HUES48 (cell line): Measurements from ENCODE around the gene GABRR3.

Source experiments
- H3K27ac ChIP-seq: one replicate; pipeline ENCODE4 v1.7.0; 2013; ENCODE audit warnings: low read depth, low read length, inconsistent platforms
- H3K27me3 ChIP-seq: 2 replicates; pipeline ENCODE4 v1.6.1; 2013; ENCODE audit warnings: mild to moderate bottlenecking, low read length; ENCODE audit not compliant: control insufficient read depth, insufficient read depth
- H3K36me3 ChIP-seq: 2 replicates; pipeline ENCODE4 v1.6.1; 2013; ENCODE audit warnings: low read length; ENCODE audit not compliant: control insufficient read depth, insufficient read depth
- H3K4me1 ChIP-seq: 2 replicates; pipeline ENCODE4 v1.6.1; 2013; ENCODE audit warnings: mild to moderate bottlenecking, low read length; ENCODE audit not compliant: control insufficient read depth, insufficient read depth
- H3K4me3 ChIP-seq: 2 replicates; pipeline ENCODE4 v1.5.1; 2013; ENCODE audit warnings: mild to moderate bottlenecking, low read depth, low read length
- H3K9ac ChIP-seq: 2 replicates; pipeline ENCODE4 v1.6.1; 2013; ENCODE audit warnings: mild to moderate bottlenecking, low read depth, low read length, moderate library complexity
- H3K9me3 ChIP-seq: 2 replicates; pipeline ENCODE4 v1.6.1; 2013; ENCODE audit warnings: low read length; ENCODE audit not compliant: control insufficient read depth, insufficient read depth

Gene GABRR3

GRCh38 chr3:97970156-97970555 is 65.0 kb downstream of the GABRR3 start:
- no peaks in the 10 kb centered on the region for H3K9me3 ChIP-seq
- H3K27ac ChIP-seq: no peak overlapping the region
- no peaks in the 10 kb centered on the region for H3K4me1 ChIP-seq
- peaks cover 4% of the 10 kb centered on the region; the same call in 1 of the 2 replicates for H3K36me3 ChIP-seq
- H3K27me3 ChIP-seq: peaks cover 13% of the 10 kb centered on the region
- H3K9ac ChIP-seq: no peak overlapping the region
- no peak overlapping the region for H3K4me3 ChIP-seq

GRCh38 chr3:97969541-97969940 is 65.6 kb downstream of the GABRR3 start:
- H3K4me3 ChIP-seq: no peak overlapping the region
- H3K9me3 ChIP-seq: no peaks in the 10 kb centered on the region
- no peak overlapping the region for H3K9ac ChIP-seq
- H3K27me3 ChIP-seq: peaks cover 13% of the 10 kb centered on the region
- no peak overlapping the region for H3K27ac ChIP-seq
- no peaks in the 10 kb centered on the region for H3K4me1 ChIP-seq
- H3K36me3 ChIP-seq: peaks cover 4% of the 10 kb centered on the region; the same call in 1 of the 2 replicates

GRCh38 chr3:97968376-97968775 is 66.7 kb downstream of the GABRR3 start:
- H3K4me3 ChIP-seq: no peak overlapping the region
- peaks cover 4% of the 10 kb centered on the region; the same call in 1 of the 2 replicates for H3K36me3 ChIP-seq
- no peaks in the 10 kb centered on the region for H3K4me1 ChIP-seq
- peaks cover 10% of the 10 kb centered on the region for H3K27me3 ChIP-seq
- no peak overlapping the region for H3K9ac ChIP-seq
- H3K9me3 ChIP-seq: no peaks in the 10 kb centered on the region
- no peak overlapping the region for H3K27ac ChIP-seq

- Histone ChIP-seq H3K36me3 (peaks cover 4% of the 10 kb centered on the region; the same call in 1 of the 2 replicates), H3K27me3 (peaks cover 6% of the 10 kb centered on the region), H3K9me3 (no peaks in the 10 kb centered on the region), H3K4me3 (no peak overlapping the region), H3K27ac (no peak overlapping the region), H3K9ac (no peak overlapping the region), H3K4me1 (no peaks in the 10 kb centered on the region)
Observed at GRCh38 chr3:97967966-97968365, 67.1 kb downstream of the GABRR3 start.

- no peaks in the 10 kb centered on the region for H3K9me3 ChIP-seq
Observed at GRCh38 chr3:97960993-97961766, 73.9 kb downstream of the GABRR3 start.

GRCh38 chr3:97960551-97960950 is 74.6 kb downstream of the GABRR3 start:
- Histone ChIP-seq H3K9me3 (no peaks in the 10 kb centered on the region), H3K9ac (no peak overlapping the region), H3K27ac (no peak overlapping the region), H3K4me1 (no peaks in the 10 kb centered on the region), H3K4me3 (no peak overlapping the region), H3K27me3 (no peaks in the 10 kb centered on the region), H3K36me3 (no peaks in the 10 kb centered on the region)

More at GRCh38 chr3:97960993-97961766, 73.9 kb downstream of the GABRR3 start:
- Histone ChIP-seq H3K4me3 (no peak overlapping the region), H3K9ac (no peak overlapping the region), H3K27ac (no peak overlapping the region), H3K27me3 (no peaks in the 10 kb centered on the region), H3K36me3 (no peaks in the 10 kb centered on the region), H3K4me1 (no peaks in the 10 kb centered on the region)

GRCh38 chr3:97959872-97960271 is 75.2 kb downstream of the GABRR3 start:
- Histone ChIP-seq H3K27ac (no peak overlapping the region), H3K4me1 (no peaks in the 10 kb centered on the region), H3K36me3 (no peaks in the 10 kb centered on the region), H3K9ac (no peak overlapping the region), H3K27me3 (no peaks in the 10 kb centered on the region), H3K4me3 (no peak overlapping the region), H3K9me3 (no peaks in the 10 kb centered on the region)

GRCh38 chr3:97958796-97959195 is 76.3 kb downstream of the GABRR3 start:
- no peaks in the 10 kb centered on the region for H3K27me3 ChIP-seq
- H3K9me3 ChIP-seq: no peaks in the 10 kb centered on the region
- H3K9ac ChIP-seq: no peak overlapping the region
- H3K4me3 ChIP-seq: no peak overlapping the region
- no peaks in the 10 kb centered on the region for H3K36me3 ChIP-seq
- H3K27ac ChIP-seq: no peak overlapping the region
- no peaks in the 10 kb centered on the region for H3K4me1 ChIP-seq

- Histone ChIP-seq H3K4me1 (no peaks in the 10 kb centered on the region), H3K36me3 (no peaks in the 10 kb centered on the region), H3K9me3 (no peaks in the 10 kb centered on the region), H3K27ac (no peak overlapping the region), H3K4me3 (no peak overlapping the region), H3K27me3 (no peaks in the 10 kb centered on the region), H3K9ac (no peak overlapping the region)
Observed at GRCh38 chr3:97958396-97958795, 76.7 kb downstream of the GABRR3 start.

- H3K27me3 ChIP-seq: no peaks in the 10 kb centered on the region
- no peak overlapping the region for H3K4me3 ChIP-seq
- no peaks in the 10 kb centered on the region for H3K9me3 ChIP-seq
- H3K4me1 ChIP-seq: no peaks in the 10 kb centered on the region
- H3K36me3 ChIP-seq: no peaks in the 10 kb centered on the region
- no peak overlapping the region for H3K27ac ChIP-seq
- H3K9ac ChIP-seq: no peak overlapping the region
Observed at GRCh38 chr3:97957617-97958311, 77.4 kb downstream of the GABRR3 start.

GRCh38 chr3:97956051-97956450 is 79.1 kb downstream of the GABRR3 start:
- Histone ChIP-seq H3K9ac (no peak overlapping the region), H3K36me3 (no peaks in the 10 kb centered on the region), H3K27me3 (no peaks in the 10 kb centered on the region), H3K9me3 (no peaks in the 10 kb centered on the region), H3K4me1 (no peaks in the 10 kb centered on the region), H3K27ac (no peak overlapping the region), H3K4me3 (no peak overlapping the region)
